Measurements from ENCODE around the gene MVB12B.

The MVB12B gene

DNA sequence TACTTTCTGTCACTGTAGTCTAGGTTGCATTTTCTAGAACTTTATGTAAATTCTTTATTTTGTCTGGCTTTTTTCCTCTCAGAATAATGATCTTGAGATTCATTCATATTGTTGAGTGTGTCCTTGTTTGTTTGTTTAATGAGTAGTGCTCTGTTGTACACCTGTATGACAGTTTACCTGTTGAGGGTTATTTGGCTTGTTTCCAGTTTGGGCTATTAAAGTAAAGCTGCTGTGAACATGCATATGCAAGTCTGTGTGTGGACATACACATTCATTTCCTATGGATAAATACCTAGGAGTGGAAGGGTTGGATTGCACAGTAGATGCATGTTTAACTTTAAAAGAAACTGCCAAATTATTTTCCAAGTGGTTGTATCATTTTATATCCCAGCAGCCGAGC, 30.4 kb downstream of the MVB12B start:
- no peak for DNase-seq (ENCODE audit: low spot score)
- FAIRE-seq: no peak

DNA sequence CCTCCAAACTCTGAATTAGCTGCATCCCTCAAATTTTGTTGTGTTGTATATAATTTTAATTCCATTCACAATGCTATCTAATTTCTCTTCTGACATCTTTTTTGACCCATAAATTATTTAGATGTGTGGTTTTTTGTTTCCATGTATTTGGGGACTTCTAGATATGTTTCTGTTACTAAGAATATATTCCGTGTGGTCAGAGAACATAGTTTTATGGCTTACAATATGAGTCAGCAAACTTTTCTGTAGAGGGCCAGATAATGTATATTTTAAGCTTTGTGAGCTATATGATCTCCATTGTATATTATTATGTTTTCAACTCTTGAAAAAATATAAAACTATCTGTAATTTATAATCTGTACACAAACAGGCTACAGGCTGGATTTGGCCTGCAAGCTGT, 33.4 kb downstream of the MVB12B start:
- FAIRE-seq: no peak

GRCh38 chr9:126361810-126362238, 35.2 kb downstream of the MVB12B start:
- DNase-seq (ENCODE audit: low spot score) (no peak), FAIRE-seq (no peak)

More for the DNA sequence above, 33.4 kb downstream of the MVB12B start:
- no peak for DNase-seq (ENCODE audit: low spot score)

DNA sequence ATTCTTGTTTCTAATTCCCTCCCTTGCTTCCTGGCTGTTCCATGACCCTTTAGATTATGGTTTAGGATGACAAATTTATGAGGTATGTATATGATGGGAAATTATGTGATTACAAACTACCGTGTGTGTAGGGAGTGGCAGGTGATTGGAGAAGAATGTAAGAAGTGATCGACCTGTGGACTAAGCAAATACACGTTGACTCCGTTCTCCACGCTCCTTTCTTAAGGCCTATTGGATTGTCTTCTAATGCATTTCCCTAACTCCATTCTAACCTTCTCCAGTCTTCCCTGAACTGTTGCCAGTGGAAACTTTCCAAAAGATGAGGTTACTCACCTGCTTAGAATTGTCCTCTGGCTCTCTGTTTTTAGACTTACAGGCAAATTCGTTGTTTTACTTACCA, 36.6 kb downstream of the MVB12B start:
- DNase-seq (ENCODE audit: low spot score) (no peak), FAIRE-seq (no peak)

DNA sequence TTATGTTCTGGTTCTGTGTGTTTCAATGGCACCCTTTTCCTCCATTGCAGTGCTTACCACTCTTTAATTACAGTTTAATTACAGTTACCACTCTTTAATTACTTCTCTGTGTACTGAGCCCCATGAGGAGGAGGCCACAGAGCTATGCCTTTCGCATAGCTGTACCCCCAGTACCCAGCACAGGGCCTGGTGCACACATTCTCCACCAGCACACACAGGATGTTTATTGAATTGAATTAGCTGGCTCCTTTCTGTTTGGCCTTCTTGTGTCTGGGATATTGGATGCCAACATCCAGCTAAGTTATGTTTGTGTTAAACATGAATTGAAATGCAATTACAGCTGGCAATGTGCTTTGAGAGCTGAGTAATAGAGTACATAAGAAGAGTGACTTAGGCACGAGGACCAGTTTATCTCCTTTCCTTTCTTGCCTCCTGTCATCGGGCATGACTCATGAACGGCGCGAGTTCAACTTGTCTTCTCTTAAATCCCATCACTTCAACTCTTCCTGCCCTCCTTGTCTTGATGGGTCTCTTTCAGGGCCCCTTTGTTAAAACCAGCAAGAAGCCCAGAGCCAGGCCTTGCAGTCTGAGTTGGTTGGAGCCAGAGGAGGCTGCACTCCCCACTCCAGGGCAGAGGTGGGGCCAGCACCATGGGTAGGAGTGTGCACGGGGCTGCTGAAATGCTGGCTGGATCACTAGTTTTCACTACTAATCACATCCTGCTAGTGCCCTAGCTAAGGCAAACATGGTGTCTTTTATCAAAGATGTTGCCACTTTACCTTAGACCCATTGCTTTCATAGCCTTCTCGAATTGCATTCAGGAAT, 37.4 kb downstream of the MVB12B start:
- FAIRE-seq (no peak), DNase-seq (ENCODE audit: low spot score) (no peak)

- no peak for DNase-seq (ENCODE audit: low spot score)
- FAIRE-seq: no peak
These were observed 39.2 kb downstream of the MVB12B start for GRCh38 chr9:126365780-126366179.

DNA sequence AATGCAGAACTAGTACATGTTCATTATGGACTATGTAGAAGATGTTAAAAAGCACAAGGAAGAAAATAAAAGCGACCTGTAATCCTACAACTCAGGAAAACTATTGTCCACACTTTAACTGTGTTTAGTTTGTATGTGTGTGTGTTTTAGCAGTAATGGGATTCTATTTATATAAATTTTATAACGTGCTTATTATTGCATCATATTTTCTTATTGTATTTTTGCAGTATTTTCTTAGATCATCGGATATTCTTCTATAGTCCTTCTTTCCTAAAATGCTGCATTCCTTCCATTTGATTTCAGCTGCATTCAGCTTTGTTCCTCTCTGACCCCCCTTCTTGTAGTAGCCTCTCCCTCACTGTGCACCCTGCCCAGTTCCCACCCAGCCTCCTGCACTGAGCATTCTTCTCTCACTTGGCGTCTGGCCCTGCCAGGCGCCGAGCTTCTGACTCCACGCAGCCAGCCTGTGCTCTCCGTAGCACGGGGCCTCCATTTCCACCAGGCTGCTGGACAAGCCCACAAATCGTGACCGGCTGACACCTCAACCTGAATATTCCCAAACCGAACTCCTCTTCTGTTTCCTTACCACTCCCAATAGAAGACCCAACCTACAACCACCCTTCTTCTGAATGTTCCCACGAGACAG, 39.9 kb downstream of the MVB12B start:
- FAIRE-seq (no peak), DNase-seq (ENCODE audit: low spot score) (no peak)

GRCh38 chr9:126367139-126367538, 40.5 kb downstream of the MVB12B start:
- FAIRE-seq (no peak), DNase-seq (ENCODE audit: low spot score) (no peak)

- FAIRE-seq: no peak
These were observed 41.0 kb downstream of the MVB12B start for GRCh38 chr9:126367616-126368015.

DNA sequence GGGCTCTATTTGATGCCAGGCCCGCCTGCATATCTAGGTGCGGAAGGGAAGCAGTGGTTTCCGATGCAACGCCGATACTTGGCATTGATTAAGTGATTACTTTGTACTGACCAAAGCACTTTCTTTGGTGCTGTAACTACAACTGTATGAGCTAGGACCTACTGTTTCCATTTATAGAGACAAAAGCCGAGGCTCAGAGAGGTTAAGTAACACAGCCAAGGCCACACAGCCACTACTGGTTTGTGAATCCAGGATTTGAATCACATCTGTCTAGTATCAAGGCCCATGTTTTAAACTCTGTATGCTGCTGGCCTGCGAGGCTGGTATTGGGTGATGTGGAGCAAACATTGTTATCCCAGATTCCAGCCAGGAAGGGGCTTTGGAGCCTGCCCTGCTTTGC, 41.4 kb downstream of the MVB12B start:
- FAIRE-seq: no peak
- no peak for DNase-seq (ENCODE audit: low spot score)

More at GRCh38 chr9:126367616-126368015, 41.0 kb downstream of the MVB12B start:
- DNase-seq (ENCODE audit: low spot score): no peak

- no peak for DNase-seq (ENCODE audit: low spot score)
- FAIRE-seq: no peak
These were observed 44.6 kb downstream of the MVB12B start for GRCh38 chr9:126371007-126371870.

- no peak for DNase-seq (ENCODE audit: low spot score)
These were observed 46.1 kb downstream of the MVB12B start for GRCh38 chr9:126372716-126373115.

GRCh38 chr9:126373241-126373640, 46.6 kb downstream of the MVB12B start:
- FAIRE-seq (no peak), DNase-seq (ENCODE audit: low spot score) (peak; percentile 65)

More at GRCh38 chr9:126372716-126373115, 46.1 kb downstream of the MVB12B start:
- no peak for FAIRE-seq

DNA sequence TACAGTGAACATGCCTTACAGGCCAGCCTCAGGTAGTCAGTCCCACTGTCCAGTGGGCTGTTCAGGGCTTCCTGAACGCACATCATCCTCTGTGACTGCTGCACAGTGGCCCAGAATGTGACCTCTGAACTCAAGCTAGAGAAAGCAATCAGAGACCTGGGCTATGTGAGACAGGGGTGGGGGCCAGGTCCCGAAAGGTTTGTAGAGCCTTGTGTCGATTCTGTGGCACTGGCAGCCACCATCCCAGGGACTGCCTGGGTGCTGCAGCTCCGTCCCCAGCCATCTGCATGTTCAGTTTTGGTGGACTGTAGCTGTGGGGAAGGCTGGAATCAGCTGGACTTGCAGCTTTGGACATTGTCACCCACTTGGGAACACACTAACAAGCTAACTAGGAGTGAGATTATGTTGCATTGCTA, 47.7 kb downstream of the MVB12B start:
- FAIRE-seq: no peak
- no peak for DNase-seq (ENCODE audit: low spot score)

- FAIRE-seq (no peak), DNase-seq (ENCODE audit: low spot score) (peak; percentile 29)
These were observed 48.8 kb downstream of the MVB12B start for GRCh38 chr9:126375386-126375785.

- FAIRE-seq: no peak
- no peak for DNase-seq (ENCODE audit: low spot score)
These were observed 49.9 kb downstream of the MVB12B start for GRCh38 chr9:126376311-126377175.

- FAIRE-seq (no peak), DNase-seq (ENCODE audit: low spot score) (no peak)
These were observed 50.5 kb downstream of the MVB12B start for GRCh38 chr9:126377176-126377509.

DNA sequence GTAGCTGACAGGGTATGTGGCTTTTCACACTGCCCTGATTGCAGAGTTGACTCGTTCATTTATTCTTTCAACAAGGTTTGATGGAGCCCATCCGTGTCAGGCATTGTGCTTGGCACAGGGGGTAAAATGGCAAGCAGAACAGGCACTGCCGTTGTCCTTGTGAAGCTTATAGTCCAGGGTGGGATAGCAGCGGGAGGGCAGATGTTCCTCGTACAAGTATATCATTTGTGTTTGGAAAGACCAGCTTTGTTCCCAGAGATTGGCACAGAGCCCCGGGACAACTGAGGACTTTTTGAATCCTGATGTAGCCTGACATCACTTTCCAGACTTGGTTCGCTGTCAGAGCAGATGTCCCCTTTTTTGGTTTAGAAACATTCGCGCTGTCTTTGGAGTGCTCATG, 50.9 kb downstream of the MVB12B start:
- FAIRE-seq: no peak
- no peak for DNase-seq (ENCODE audit: low spot score)

DNA sequence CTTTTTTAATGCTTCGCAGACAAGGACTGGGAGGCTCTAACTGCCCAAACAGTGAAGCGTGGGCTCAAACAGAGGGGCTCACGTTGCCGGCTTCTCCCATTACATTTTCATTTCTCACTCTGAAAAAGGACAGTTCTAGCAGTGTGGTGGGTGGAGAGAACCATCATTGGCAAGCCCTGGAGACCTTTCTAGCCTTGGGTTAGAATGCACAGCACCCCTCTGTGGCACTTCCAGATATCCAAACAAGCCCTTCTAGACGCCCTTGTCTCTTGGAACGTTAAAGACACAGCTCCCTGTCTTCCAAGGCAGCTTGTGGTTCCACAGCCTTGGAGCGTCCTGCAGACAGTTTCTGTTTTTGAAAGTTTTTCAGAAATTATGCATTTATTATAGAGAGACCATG, 52.1 kb downstream of the MVB12B start:
- DNase-seq (ENCODE audit: low spot score) (no peak), FAIRE-seq (no peak)

DNA sequence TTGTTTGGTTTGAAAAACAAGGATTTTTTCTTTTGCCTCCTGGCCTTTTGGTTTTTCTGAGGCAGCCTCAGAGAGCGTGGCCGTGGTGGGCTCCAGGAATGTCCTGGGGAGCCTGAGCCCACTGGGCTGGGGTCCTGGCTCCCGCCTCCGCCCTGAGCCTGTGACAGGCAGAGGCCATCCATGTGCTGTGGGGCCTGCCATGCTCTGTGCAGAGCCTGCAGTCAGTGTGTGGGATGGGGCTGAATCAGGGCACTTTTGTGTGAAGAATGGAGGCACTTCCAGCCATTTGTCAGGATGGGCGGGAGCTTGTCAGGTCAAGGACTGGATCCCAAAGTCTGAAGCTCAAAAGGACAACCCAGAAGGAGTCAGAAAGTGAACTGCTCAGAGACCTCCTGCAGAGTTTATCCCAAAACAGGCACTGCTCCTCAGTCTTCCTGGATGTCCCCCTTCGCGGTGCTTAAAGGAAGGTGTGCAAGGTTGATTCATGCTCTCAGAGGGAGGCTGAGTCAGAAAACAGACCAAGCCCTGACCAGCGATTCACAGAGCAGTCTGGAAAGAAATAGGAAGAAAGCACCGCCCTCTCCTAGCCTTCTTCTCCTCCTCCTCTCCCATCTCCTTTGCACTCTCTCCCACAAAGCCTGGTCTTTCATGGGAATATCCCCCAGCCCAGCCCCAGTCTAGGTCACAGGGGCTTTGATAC, 53.2 kb downstream of the MVB12B start:
- DNase-seq (ENCODE audit: low spot score) (peak; percentile 25), FAIRE-seq (no peak)

Measured in urothelium cell line (cell line).